HAP-1 (cell line): Measurements from ENCODE around the gene SYT8.
A peak's percentile ranks its signal among the peaks of the same experiment; 100 is the strongest.
"Not testable (repeated sequence)": the region's sequence is repeated elsewhere in the genome, so short reads cannot be mapped to it uniquely, and the experiment has no call there.

Experiments
- DNase-seq, 2 experiments: peaks; one replicate each; pipeline ENCODE4 v3.0.0-alpha.2; 2016 to 2020; ENCODE audit warnings: low spot score in 2 of 2
- H3K27me3 ChIP-seq: fragments of 250-450 bp; sonication (Bioruptor Pico); 2 replicates; pipeline ENCODE4 v1.5.1; 2020; ENCODE audit warnings: low read depth, mild to moderate bottlenecking, moderate library complexity
- H3K36me3 ChIP-seq: fragments of 250-450 bp; sonication (Bioruptor Pico); replicated peaks from 2 replicates; pipeline ENCODE4 v1.5.1; 2020; ENCODE audit warnings: mild to moderate bottlenecking
- H3K4me1 ChIP-seq: fragments of 250-450 bp; sonication (Bioruptor Pico); 2 replicates; pipeline ENCODE4 v1.5.1; 2020; ENCODE audit warnings: mild to moderate bottlenecking
- H3K4me3 ChIP-seq: fragments of 250-450 bp; sonication (Bioruptor Pico); 2 replicates; pipeline ENCODE4 v1.5.1; 2020; ENCODE audit warnings: mild to moderate bottlenecking, moderate library complexity
- H3K9me3 ChIP-seq: fragments of 250-450 bp; sonication (Bioruptor Pico); 2 replicates; pipeline ENCODE4 v1.5.1; 2020; ENCODE audit warnings: mild to moderate bottlenecking, moderate library complexity
- in situ Hi-C: fragments of 300-500 bp; cut with MboI; formaldehyde crosslinking; loops from 3 replicates; pipeline ENCODE4 v1.14.3; 2020; ENCODE audit warnings: low sequenced_read_pairs, inconsistent platforms, mixed read lengths

Gene SYT8

DNA sequence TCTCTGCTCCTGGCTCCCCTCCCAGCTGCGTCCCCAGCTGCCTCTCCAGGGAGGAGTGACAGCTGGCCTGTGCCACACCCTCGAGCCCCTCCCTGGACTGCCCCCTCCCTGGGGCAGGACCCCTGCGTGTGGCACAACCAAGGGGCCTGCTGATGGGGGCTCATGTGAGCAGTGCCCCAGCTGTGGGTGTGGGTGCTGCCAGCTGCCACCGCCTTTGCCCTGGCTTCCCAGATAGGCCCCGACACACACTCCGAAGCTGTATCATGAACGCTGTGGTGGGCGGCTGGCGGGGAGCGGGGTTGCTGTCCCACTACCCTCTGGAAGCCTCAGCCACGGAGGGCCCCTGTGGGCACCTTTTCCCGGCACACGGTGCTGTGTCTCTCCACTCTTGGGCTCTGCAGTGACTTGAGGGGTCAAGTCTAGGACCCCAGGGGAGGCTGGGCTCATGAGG, 41.1 kb downstream of the SYT8 start:
- H3K4me3 ChIP-seq, H3K4me1 ChIP-seq, in situ Hi-C loops: not testable (repeated sequence)

DNA sequence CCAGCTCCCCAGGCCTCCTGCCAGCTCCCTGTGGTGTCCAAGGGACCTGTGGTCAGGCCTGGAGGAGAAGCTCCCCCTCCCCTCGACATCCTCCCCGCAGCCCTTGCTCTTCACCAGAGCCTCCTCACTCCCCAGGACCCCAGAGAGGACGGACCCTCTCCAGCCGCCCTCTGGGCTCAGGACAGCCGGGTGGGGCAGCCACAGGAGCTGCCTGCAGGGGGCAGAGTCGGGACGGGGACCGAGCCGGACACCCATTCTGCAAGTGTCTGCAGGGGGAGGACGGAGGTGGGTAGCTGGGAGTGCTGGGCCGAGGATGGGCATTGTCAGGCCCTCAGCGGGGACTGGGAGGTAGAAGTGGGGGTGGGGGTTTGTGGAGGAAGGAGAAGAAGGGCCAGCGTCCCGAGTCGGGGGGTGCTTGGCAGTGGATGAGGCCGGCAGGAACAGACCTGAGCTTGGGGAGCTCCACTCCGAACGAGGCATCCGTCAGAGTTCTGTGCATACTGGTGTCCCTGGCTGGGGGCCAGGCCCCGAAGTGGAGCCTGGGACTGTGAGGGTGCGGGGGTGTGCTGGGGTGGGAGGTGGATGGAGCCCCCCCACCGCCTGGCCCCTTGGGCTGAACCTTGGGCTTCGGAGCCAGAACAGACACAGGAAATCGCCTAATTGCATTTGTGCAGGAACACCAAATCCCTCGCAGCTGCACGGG, 41.7 kb downstream of the SYT8 start:
- H3K9me3 ChIP-seq, result no peaks in the 10 kb centered on the region
- H3K4me3 ChIP-seq, result no peak overlapping the region
- H3K27me3 ChIP-seq, result no peaks in the 10 kb centered on the region
- peak in 1 of 2 experiments; percentile 76 for DNase-seq
- in situ Hi-C loops, result no loop called here
- no peaks in the 10 kb centered on the region for H3K36me3 ChIP-seq
- H3K4me1 ChIP-seq, result no peaks in the 10 kb centered on the region

More for the DNA sequence above, 41.1 kb downstream of the SYT8 start:
- DNase-seq, H3K36me3 ChIP-seq, H3K9me3 ChIP-seq, H3K27me3 ChIP-seq: not testable (repeated sequence)

DNA sequence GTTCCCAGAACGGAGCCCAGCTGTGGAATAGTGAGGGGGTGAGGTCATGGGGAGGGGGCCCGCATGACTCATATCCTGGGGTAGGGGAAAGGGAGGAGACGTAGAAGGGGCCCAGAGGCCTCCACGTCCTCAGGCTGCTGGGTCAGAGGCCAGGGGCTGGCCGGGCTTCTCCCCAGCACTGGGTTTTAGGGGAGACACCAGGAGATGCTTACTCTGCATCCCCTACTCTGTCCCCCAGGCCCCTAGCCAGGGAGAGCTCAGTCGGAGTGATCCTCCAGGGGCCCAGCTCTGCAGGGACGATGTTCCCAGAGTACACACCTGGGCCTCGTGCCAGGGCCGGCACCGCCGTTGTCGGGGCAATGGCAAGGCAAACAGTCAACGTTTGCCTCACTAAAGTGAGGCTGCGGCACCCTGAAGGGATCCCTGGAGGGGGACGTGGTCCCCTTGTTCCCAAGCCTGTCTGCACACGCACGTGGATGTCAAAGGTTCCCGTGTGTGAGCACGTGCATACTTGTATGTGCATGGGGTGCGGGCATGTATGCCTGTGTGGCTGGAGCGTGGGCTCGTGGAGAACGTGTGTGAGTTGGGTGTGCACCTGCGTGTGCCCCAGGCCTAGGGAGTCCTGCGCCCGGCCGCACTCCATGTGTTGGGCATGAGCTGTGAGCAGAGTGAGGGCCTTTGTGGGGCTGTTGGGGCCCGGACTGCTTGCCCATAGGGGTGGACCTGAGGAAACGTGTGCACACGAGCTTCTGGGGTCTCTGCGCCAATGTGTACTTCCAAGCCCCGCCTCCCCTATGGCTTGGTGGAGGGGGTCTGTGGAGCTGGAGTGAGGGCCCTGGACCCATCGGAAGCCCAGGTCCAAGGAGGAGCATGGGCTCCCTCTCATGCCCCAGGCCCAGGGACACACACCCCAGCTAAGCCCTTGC, 42.7 kb downstream of the SYT8 start:
- DNase-seq, result peak in 1 of 2 experiments; percentile 7
- no peaks in the 10 kb centered on the region for H3K27me3 ChIP-seq
- in situ Hi-C loops, result no loop called here
- no peak overlapping the region for H3K4me3 ChIP-seq
- H3K4me1 ChIP-seq, result no peaks in the 10 kb centered on the region
- H3K9me3 ChIP-seq, result no peaks in the 10 kb centered on the region
- H3K36me3 ChIP-seq, result no peaks in the 10 kb centered on the region

DNA sequence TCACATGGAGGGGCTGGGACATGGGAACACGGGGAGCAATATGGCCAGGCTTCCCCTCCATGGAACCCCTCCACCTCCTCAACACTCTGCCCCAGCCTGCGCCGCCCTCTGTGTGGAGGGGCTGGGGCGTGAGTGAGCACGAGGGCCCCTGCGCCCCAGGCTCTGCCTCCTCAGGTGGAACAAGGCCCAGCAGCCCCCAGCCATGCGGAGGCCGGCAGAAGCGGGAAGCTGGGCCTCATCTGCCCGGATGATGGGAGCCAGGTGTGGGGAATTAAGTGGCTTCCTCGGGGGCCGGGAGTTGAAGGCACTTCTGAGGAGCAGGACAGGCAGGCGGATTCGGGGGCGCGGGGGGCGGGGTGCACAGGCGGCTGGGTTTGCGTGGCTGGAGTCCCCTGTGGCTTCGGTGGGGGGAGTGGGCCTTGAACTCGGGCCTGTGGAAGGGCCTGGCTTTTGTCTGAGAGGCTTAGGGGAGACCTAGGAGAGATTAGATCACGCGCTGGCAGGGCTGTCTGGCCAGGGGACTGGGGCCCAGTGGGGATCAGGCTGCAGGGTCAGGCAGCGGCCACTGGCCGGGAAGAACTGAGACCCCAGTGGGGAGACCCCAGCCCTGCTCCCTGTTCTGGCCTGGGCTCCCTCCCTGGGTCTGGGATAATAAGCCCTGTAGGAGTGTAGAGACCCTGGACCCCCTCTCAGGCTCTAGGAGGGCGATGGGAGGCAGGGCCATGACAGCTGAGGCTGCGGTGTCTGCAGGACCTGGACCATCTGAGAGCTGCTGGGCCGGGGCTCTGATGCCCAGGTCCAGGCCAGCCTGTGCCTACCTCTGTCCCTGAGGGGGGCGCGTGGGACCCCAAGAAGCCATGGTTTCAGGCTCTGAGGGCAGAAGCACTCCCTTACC, 43.6 kb downstream of the SYT8 start:
- H3K27me3 ChIP-seq, result no peaks in the 10 kb centered on the region
- H3K4me3 ChIP-seq, result no peak overlapping the region
- in situ Hi-C loops, result no loop called here
- H3K36me3 ChIP-seq, result no peaks in the 10 kb centered on the region
- H3K4me1 ChIP-seq, result no peaks in the 10 kb centered on the region
- no peaks in the 10 kb centered on the region for H3K9me3 ChIP-seq
- no peak for DNase-seq

DNA sequence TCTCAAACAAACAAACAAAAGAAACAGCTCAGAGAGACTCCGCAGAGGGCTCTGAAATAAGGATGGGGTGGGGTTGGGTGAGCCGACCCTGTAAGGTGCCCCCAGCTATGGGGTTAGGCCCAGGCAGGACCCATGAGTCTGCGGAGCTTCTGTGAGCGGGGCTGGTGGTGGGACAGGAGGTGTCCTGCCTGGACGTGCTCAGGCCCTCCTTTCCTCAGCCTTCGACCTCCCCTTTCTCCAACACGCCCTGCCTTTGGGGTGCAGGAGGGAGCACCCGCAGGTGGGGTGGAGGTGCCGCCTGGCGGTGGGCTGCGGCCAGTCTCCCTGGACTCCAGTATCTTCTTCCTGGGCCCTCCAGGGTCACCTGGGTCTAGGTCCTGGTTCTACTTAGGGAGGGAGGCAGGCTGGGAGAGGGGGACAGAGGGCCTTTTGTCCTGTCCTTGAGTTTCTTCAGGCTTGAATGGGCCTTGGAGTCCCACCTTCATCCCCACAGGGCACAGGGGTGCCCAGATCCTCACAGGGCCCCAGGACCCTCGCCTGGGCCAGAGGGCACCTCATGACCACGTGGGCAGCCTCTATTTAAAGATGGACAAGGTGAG, 44.7 kb downstream of the SYT8 start:
- DNase-seq, result no peak
- in situ Hi-C loops, result no loop called here

DNA sequence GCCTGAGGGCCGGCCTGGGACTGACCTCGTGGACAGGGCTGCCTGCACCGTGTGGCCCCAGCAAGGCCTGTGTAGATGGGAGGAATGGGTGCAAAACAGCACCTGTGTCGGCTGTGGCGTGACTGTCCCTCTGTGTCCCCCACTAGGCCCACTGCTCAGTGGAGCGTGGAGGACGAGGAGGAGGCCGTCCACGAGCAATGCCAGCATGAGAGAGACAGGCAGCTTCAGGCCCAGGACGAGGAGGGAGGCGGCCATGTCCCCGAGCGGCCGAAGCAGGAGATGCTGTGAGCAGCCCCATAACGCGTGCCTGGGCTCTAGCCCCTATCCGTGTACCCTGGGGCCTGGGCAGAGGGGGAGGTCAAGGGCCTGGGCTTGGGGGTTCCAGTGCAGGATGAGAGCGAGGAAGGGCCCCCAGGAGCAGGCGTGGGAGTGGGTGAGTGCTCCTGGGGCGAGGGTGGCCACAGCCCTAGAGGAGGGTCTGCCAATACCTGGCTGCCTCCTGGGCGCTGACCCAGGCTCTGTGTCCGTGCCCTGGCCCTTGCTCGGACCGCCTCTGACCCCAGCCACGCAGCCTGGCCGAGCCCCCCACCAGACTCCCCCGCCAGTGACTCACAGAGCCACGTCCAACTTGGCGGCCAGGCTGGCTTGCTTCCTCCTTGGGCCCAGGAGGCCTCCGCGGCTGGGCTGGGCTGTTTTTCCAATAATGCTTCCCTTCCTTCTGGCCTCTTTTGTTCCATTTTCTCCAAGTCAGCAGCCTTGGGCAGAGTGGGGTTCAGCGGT, 45.3 kb downstream of the SYT8 start:
- in situ Hi-C loops, result loop anchor here (5.0 kb wide), 1 partner anchor 37 kb away; the partner anchor contains the start of gene TNNT3

More for the DNA sequence above, 44.7 kb downstream of the SYT8 start:
- no peaks in the 10 kb centered on the region for H3K27me3 ChIP-seq
- no peaks in the 10 kb centered on the region for H3K4me1 ChIP-seq
- H3K36me3 ChIP-seq, result no peaks in the 10 kb centered on the region
- no peak overlapping the region for H3K4me3 ChIP-seq
- H3K9me3 ChIP-seq, result no peaks in the 10 kb centered on the region

DNA sequence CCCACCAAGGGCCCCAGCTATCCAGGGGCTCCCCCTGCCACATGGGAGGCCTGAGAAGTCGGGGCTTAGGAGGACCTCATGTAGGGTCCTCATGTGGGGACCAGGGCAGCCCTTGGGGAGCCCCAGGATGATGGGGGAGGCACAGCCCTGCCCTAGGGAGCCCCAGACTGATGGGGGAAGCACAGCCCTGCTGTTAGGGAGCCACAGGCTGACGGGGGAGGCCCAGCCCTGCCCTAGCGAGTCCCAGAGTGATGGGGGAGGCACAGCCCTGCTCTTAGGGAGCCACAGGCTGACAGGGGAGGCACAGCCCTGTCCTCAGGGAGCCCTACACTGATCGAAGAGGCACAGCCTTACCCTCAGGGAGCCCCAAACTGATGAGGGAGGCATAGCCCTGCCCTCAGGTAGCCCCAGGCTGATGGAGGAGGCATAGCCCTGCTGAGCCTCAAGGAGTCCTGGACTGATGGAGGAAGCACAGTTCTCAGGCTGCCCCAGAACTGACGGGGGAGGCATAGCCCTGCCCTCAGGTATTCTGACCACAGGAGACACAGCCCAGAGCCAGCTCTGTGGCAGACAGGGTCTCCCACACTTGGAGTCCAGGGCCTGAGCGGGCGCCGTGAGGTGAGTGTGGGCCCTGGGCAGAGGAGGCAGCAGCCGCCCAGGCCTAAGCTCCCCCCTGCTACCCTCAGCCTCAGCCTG, 46.1 kb downstream of the SYT8 start:
- Histone ChIP-seq H3K4me1 (no peaks in the 10 kb centered on the region), H3K36me3 (no peaks in the 10 kb centered on the region), H3K4me3 (no peak overlapping the region), H3K9me3 (no peaks in the 10 kb centered on the region), H3K27me3 (peaks cover 6% of the 10 kb centered on the region; the same call in 1 of the 2 replicates)
- in situ Hi-C loops, result loop anchor here (5.0 kb wide), 1 partner anchor 36 kb away; the partner anchor contains the start of gene TNNT3
- DNase-seq, result no peak

More for the DNA sequence above, 45.3 kb downstream of the SYT8 start:
- Histone ChIP-seq H3K36me3 (no peaks in the 10 kb centered on the region), H3K4me3 (no peak overlapping the region), H3K9me3 (no peaks in the 10 kb centered on the region), H3K4me1 (no peaks in the 10 kb centered on the region), H3K27me3 (no peaks in the 10 kb centered on the region)
- no peak for DNase-seq

DNA sequence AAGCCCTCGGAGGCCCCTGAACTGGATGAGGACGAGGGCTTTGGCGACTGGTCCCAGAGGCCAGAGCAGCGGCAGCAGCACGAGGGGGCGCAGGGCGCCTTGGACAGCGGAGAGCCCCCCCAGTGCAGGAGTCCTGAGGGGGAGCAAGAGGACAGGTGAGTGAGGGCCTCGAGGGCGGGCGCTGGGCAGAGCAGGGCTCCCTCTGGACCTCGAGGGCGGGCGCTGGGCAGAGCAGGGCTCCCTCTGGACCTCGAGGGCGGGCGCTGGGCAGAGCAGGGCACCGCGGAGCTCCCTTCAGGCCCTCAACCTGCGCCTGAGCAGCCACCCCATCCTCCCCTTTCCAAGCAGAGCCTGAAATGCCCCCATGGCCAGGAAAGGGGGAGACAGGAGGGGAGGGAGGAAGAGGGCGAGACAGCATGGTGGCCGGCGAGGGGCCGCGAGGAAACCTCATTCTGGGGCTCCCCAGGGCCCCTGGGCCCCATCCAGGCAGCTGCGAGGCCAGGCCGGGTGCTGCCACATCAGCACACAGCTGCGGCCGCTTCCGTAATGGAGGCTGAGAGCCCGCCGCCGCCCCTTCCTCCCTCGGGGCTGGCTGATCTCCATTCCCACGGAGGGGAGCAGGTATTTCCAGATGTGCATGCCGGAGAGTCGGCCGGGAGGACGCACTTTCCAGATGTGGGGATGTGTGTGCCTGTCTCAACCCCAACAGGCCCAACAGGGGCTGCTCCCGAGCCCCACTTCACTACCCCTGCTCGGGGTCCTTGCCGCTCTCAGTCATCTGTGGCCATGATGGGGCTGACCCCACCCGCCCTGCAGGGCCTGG, 46.9 kb downstream of the SYT8 start:
- Histone ChIP-seq H3K27me3 (peaks cover 6% of the 10 kb centered on the region; the same call in 1 of the 2 replicates), H3K9me3 (no peaks in the 10 kb centered on the region), H3K36me3 (no peaks in the 10 kb centered on the region), H3K4me3 (no peak overlapping the region), H3K4me1 (no peaks in the 10 kb centered on the region)
- no peak for DNase-seq
- in situ Hi-C loops, result loop anchor here (5.0 kb wide), 1 partner anchor 36 kb away; the partner anchor contains the start of gene TNNT3

DNA sequence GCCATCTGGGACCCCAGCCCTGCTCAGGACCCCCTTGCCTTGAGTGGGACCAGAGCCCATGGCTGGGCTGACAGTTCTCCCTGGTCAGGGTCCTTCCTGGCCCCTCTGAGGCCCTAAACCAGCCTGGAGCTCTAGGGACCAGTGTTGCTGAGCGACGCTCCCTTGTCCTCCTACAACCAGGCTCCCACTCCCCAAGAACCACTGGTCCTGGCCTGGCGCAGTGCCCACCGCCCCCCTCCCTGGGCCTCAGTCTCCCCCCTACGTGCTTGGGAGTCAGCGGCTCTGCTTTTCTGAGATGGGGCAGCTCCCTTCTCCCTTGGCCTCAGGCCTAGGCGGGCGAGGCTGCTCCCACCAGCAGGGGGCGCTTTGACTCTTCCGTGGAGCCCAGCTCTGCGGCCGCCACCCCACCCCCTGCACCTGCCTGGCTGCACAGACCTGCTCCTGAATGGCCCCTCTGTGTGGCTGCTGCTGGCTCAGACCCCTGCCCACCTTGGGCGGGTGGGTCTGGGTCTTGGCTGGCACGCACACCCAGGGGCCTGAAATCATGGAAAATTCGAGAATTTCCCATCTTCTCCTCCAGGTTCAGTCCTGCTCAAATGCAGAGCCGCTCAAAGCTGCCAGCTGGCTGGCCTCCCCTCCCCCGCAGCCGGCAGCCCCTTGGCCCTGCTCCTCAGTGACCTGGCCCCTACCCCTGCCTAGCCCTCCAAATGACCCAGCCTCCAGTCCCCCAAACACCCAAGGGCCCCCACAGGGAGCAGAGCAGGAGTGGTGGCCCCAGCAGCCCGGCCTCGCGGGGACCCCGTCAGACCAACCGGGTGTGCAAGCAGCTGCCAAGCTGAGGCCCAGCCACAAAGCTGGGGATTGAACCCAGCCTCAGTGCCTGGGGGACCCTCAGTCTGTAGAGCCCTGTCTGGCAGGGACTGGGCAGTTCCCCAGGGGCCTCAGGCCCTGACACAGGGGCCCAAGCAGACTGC, 47.8 kb downstream of the SYT8 start:
- no peaks in the 10 kb centered on the region for H3K4me1 ChIP-seq
- in situ Hi-C loops, result loop anchor here (5.0 kb wide), 1 partner anchor 35 kb away; the partner anchor contains the start of gene TNNT3
- H3K27me3 ChIP-seq, result peaks cover 8% of the 10 kb centered on the region; the same call in 1 of the 2 replicates
- no peak overlapping the region for H3K4me3 ChIP-seq
- no peaks in the 10 kb centered on the region for H3K9me3 ChIP-seq
- DNase-seq, result peak; percentile 65 to 92
- no peaks in the 10 kb centered on the region for H3K36me3 ChIP-seq
